Heart left ventricle (tissue), 16 donors: ENCODE results near the gene EVC2. TPM values are rescaled to one million over a fixed set of nuclear protein-coding genes. Genes with fewer than 3 reads are reported as not detected.

Source experiments
- ATAC-seq, 4 donors: fragments of 200-7000 bp; cut with Tn5 transposase; one replicate each; pipeline ENCODE4 v1.9.1; 2020 to 2022; ENCODE audit warnings: moderate library complexity in 4 of 4, mild to moderate bottlenecking in 3 of 4, moderate number of reproducible peaks in 1 of 4
- DNase-seq, 5 donors: peaks; one replicate each; pipeline ENCODE4 v3.0.0-alpha.2; 2020
- H3K27ac ChIP-seq, 12 donors: fragments of 200-600 bp; sonication (generic) in 4 of 12; one replicate each; pipeline versions ENCODE4 v1.5.0 to v1.8.0; 2016 to 2022; ENCODE audit warnings: mild to moderate bottlenecking in 2 of 12
- H3K27me3 ChIP-seq, 9 donors: fragments of 200-600 bp; sonication (generic) in 2 of 9; one replicate each; pipeline versions ENCODE4 v1.5.1 to v1.8.0; 2016 to 2022; ENCODE audit warnings: mild to moderate bottlenecking in 3 of 9
- H3K36me3 ChIP-seq, 9 donors: fragments of 200-600 bp; sonication (generic) in 2 of 9; one replicate each; pipeline versions ENCODE4 v1.5.0 to v1.8.0; 2018 to 2022; ENCODE audit warnings: mild to moderate bottlenecking in 2 of 9
- H3K4me1 ChIP-seq, 12 donors: fragments of 200-600 bp; sonication (generic) in 4 of 12; one replicate each; pipeline versions ENCODE4 v1.5.0 to v1.8.0; 2016 to 2022; ENCODE audit warnings: mild to moderate bottlenecking in 3 of 12
- H3K4me3 ChIP-seq, 12 donors: fragments of 200-600 bp; sonication (generic) in 4 of 12; one replicate each; pipeline versions ENCODE4 v1.5.0 to v1.8.0; 2017 to 2022; ENCODE audit warnings: mild to moderate bottlenecking in 9 of 12, moderate library complexity in 4 of 12
- H3K9me3 ChIP-seq, 12 donors: fragments of 200-600 bp; sonication (generic) in 4 of 12; one replicate each; pipeline versions ENCODE4 v1.5.0 to v1.8.0; 2016 to 2022; ENCODE audit warnings: mild to moderate bottlenecking in 1 of 12
- POLR2A ChIP-seq, 2 donors: fragments of 450-650 bp; IDR thresholded peaks; one replicate each; pipeline ENCODE4 v1.6.1; 2017; ENCODE audit warnings: antibody characterized with exemption in 2 of 2, mild to moderate bottlenecking in 2 of 2, moderate library complexity in 2 of 2
- WGBS, 4 donors: extraction: QIAGEN DNeasy Blood & Tissue Kit in 2 of 4; methylation state at CpG; one replicate each; pipeline versions ENCODE4 v1.1.5 to v1.1.7; 2013 to 2018; 5-methylcytosine and 5-hydroxymethylcytosine counted together
- intact Hi-C, 10 donors: fragments of 100-400 bp; cut with DNase I; formaldehyde crosslinking; loops; one replicate each; pipeline versions ENCODE4 v1.11.1 to v1.14.2; 2022
- polyA plus RNA-seq, 2 donors: library from polyadenylated mRNA; stranded (reverse); fragments of 200-250 nt; gene quantifications; one replicate each; pipeline ENCODE4 v1.2.3, GENCODE V29; 2013
- total RNA-seq, 9 donors: library from RNA; depleted of rRNA in 2 of 9; stranded (reverse); fragments of >200 nt in 2 of 9; fragmentation: NEBNext Ultra II Directional in 3 of 9; extraction: Animal tissue kit (Norgen Biotek cat#: 25700) in 3 of 9; gene quantifications; one replicate each; pipeline versions ENCODE4 v1.1.0 to v1.2.4, GENCODE V29; 2016 to 2023
- TF ChIP-seq, protein P1 (sequence below), 12 donors: fragments of 200-600 bp; sonication (generic) in 4 of 12; IDR thresholded peaks; one replicate each; pipeline versions ENCODE4 v1.5.0 to v1.8.0; 2018 to 2022; ENCODE audit warnings: antibody characterized with exemption in 12 of 12, mild to moderate bottlenecking in 5 of 12
- donor health status: ischemic (EF 13 %, LVEDD 7.1; RV severe dilation, severe dysfunction).
- donor health status: healthy with polysubstance abuse.
- donor health status: DM: no; HTN: yes; CAD: no.
- donor health status: DM: no; HTN: no; CAD: no.
- donor health status: ischemic (EF 25% LVEDD 6.9; RV normal size, moderate dysfunction).
- donor health status: ischemic (EF 25% LVEDD 5.7; RV mildly dilated, moderate dysfunction).
- donor health status: healthy.
- donor health status: DM: yes; HTN: yes; CAD: no.
- donor health status: ischemic (EF 35%, LVEDD 5.7; RV mildly dilated, moderate dysfunction).
- donor health status: nonischemic (EF 11% LVEDD 7.7; RV severe dilation, severe dysfunction).
- donor health status: DM: yes; HTN: yes; CAD: no.
- donor health status: PGD.
- donor health status: ischemic (EF 29% LVEDD 5.4; RV normal size, mild dysfunction).
- donor health status: nonischemic (EF 23%, LVEDD 6.1; RV moderate dilation, normal function).

EVC2 gene
- total and polyA plus RNA-seq, 11 donors, result 0.46 to 3.1 (median 0.95) TPM

DNA sequence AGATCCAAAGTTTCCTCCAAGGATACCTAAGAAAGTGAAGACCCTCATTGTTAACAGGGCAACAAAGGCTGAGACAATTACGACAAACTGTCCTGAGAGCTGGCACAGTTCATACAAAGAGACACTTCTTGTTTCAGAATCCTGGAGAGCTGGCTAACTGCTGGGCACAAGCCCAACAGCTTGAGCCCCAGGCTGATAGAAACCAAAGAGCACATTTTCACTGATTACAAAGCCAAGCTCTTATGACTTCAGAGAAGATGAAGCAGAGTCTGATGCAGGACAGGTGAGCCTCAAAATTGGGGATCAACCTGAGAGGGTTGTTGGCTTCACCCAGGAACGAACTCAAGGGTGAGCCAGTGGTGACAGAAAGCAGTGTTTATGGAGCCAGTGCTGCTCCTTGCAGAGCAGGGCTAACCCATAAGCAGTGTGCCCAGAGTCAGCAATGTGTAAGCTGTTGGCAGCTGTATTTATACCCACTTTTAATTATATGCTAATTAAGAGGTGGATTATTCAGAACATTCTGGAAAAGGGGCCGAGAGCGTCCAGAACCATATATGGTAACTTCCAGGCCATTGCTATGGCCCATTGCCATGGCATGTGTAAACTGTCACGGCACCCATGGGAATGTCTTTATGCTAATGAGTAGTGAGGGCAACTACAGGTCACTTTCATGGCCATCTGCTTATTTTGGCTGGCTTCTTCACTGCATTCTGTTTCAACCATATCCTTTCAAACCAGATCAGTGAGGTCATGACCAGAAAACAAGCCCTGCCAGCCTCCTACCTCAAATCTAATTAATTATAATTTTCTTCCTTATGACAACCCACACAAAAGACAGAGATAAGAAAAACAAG is 183.7 kb downstream of the EVC2 start:
- intact Hi-C loops, result no loop called here
- Histone ChIP-seq H3K36me3 (no peaks in the 10 kb centered on the region), H3K4me1 (peaks cover 0 to 11% (median 0%) of the 10 kb centered on the region in 12 donors), H3K9me3 (peaks cover 0 to 16% (median 0%) of the 10 kb centered on the region in 12 donors), H3K27ac (no peak overlapping the region), H3K27me3 (no peaks in the 10 kb centered on the region), H3K4me3 (no peak overlapping the region)
- no peak for TF ChIP-seq POLR2A (IDR thresholded peaks at IDR 0.05)
- TF ChIP-seq, protein P1, sequence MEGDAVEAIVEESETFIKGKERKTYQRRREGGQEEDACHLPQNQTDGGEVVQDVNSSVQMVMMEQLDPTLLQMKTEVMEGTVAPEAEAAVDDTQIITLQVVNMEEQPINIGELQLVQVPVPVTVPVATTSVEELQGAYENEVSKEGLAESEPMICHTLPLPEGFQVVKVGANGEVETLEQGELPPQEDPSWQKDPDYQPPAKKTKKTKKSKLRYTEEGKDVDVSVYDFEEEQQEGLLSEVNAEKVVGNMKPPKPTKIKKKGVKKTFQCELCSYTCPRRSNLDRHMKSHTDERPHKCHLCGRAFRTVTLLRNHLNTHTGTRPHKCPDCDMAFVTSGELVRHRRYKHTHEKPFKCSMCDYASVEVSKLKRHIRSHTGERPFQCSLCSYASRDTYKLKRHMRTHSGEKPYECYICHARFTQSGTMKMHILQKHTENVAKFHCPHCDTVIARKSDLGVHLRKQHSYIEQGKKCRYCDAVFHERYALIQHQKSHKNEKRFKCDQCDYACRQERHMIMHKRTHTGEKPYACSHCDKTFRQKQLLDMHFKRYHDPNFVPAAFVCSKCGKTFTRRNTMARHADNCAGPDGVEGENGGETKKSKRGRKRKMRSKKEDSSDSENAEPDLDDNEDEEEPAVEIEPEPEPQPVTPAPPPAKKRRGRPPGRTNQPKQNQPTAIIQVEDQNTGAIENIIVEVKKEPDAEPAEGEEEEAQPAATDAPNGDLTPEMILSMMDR (IDR thresholded peaks at IDR 0.05), result no peak
- DNase-seq (peak in 1 of 5 donors; percentile 12), ATAC-seq (peak in 2 of 4 donors; percentile 47 to 49)
- WGBS, 4 donors, result 37 to 59% (median 48%) methylated on average over 5 of the region's 5 CpGs

DNA sequence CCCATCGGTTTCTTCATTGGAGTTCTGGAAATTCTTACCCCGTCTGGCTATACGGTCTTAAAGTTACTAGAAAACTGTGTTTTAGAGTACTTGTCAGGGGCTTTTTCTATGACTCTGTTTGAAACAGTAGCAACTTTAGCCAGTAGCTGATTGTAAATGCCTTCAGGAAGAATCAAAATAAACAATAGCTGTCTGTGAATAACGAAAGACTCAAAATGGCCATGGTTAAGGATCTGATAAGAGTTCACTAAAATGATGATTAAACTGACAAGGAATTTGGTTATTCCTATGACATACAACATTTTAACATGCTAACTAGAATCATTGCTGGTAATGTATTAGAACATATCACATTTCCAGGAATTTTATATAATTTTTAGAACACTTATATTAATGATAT is 191.0 kb downstream of the EVC2 start:
- Histone ChIP-seq H3K4me1 (no peaks in the 10 kb centered on the region), H3K27me3 (no peaks in the 10 kb centered on the region), H3K9me3 (peaks cover 0 to 13% (median 0%) of the 10 kb centered on the region in 12 donors), H3K4me3 (no peak overlapping the region), H3K36me3 (no peaks in the 10 kb centered on the region), H3K27ac (no peak overlapping the region)
- intact Hi-C loops, result no loop called here
- DNase-seq (no peak), ATAC-seq (no peak)
- TF ChIP-seq, protein P1 (IDR thresholded peaks at IDR 0.05), result no peak
- TF ChIP-seq POLR2A (IDR thresholded peaks at IDR 0.05), result no peak
- 64 to 86% (median 76%) methylated on average over 4 of the region's 4 CpGs for WGBS, 4 donors

DNA sequence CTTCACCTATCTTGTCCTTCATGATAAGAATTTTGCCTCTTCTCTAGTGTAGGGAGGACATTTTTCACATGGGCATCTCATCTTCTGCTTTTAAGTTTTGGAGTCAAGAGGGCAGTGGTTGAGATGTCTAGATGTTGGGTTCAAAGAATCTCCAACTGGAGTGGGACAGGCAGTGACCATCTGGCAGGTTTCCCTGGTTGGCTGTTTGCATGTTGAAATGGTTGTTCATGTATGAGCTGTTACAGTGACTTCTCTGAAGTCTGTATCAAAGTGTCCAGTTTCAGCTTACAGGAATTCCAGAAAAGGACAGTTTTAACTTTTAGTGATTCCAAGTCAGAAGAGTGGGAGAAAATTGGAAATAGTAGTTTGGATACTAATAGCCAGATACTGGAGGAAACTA is 192.7 kb downstream of the EVC2 start:
- no peak overlapping the region for H3K4me3 ChIP-seq
- no peak overlapping the region for H3K27ac ChIP-seq
- H3K9me3 ChIP-seq, result peaks cover 0 to 12% (median 0%) of the 10 kb centered on the region in 12 donors
- intact Hi-C loops, result no loop called here
- ATAC-seq (no peak), DNase-seq (no peak)
- no peaks in the 10 kb centered on the region for H3K27me3 ChIP-seq
- TF ChIP-seq, protein P1 (IDR thresholded peaks at IDR 0.05), result no peak
- TF ChIP-seq POLR2A (IDR thresholded peaks at IDR 0.05), result no peak
- no peaks in the 10 kb centered on the region for H3K4me1 ChIP-seq
- no peaks in the 10 kb centered on the region for H3K36me3 ChIP-seq

Other genes starting within 250 kb of the EVC2 start
- gene EVC, start 2.6 kb upstream of the EVC2 start, total RNA-seq, result 10 to 100 TPM in 1 of 9 donors, 1 to 10 TPM in 8; 3.1 to 11.3 (median 4.2) TPM
- gene EVC, start 2.6 kb upstream of the EVC2 start, polyA plus RNA-seq, result 1 to 10 TPM; 2.4 to 2.6 TPM
- gene CRMP1, start 184.5 kb upstream of the EVC2 start, total RNA-seq, result 1 to 10 TPM in 3 of 9 donors, under 1 TPM in 6; 0.39 to 2.4 (median 0.93) TPM
- gene CRMP1, start 184.5 kb upstream of the EVC2 start, polyA plus RNA-seq, result 1 to 10 TPM in 1 of 2 donors, under 1 TPM in 1; 0.34 to 1.7 TPM